Bronchial epithelial cell (primary cell): ENCODE results near the gene HNRNPA3. TPM values are rescaled to one million over a fixed set of nuclear protein-coding genes. Genes with fewer than 3 reads are reported as not detected.
A peak's percentile ranks its signal among the peaks of the same experiment; 100 is the strongest.
"Not testable (repeated sequence)": the region's sequence is repeated elsewhere in the genome, so short reads cannot be mapped to it uniquely, and the experiment has no call there.

Source experiments
- DNase-seq: peaks from one replicate; pipeline ENCODE4 v3.0.0-alpha.2; 2010; ENCODE audit warnings: low read depth
- FAIRE-seq: peaks from 2 replicates; lab custom pipeline; 2011; peaks lifted over from hg19 to GRCh38; lab: Jason Lieb, UNC
- H3K27me3 ChIP-seq: 2 replicates; pipeline ENCODE4 v1.5.1; 2011; ENCODE audit warnings: low read length; ENCODE audit not compliant: control insufficient read depth, insufficient read depth
- H3K36me3 ChIP-seq: 2 replicates; pipeline ENCODE4 v1.5.1; 2011; ENCODE audit warnings: low read length; ENCODE audit not compliant: control insufficient read depth, insufficient read depth
- H3K4me3 ChIP-seq: 2 replicates; pipeline ENCODE4 v1.5.1; 2011; ENCODE audit warnings: mild to moderate bottlenecking, low read depth, low read length, control low read depth
- CTCF ChIP-seq: IDR thresholded peaks from 2 replicates; pipeline ENCODE4 v1.5.1; 2011; ENCODE audit warnings: mild to moderate bottlenecking, moderate library complexity, low read length, control low read depth, inconsistent platforms; ENCODE audit not compliant: insufficient read depth, severe bottlenecking
- total RNA-seq: library from RNA; depleted of rRNA; stranded (reverse); fragments of >200 nt; gene quantifications from 2 replicates; pipeline ENCODE4 v1.2.1, GENCODE V29; 2014

Gene HNRNPA3
- total RNA-seq, 1 donor from 2014 or later, result 30.5 TPM

- no peaks in the 10 kb centered on the region for H3K27me3 ChIP-seq
- DNase-seq, result peak; percentile 87
- H3K36me3 ChIP-seq, result peaks cover 1% of the 10 kb centered on the region
- no peak for FAIRE-seq
- no peak overlapping the region for H3K4me3 ChIP-seq
- no peak for TF ChIP-seq CTCF
Measured at GRCh38 chr2:177265824-177266817, 53.5 kb downstream of the HNRNPA3 start.

- not testable (repeated sequence) for DNase-seq, H3K4me3 ChIP-seq, H3K27me3 ChIP-seq, H3K36me3 ChIP-seq, FAIRE-seq
Measured at GRCh38 chr2:177266955-177267354, 54.4 kb downstream of the HNRNPA3 start.

GRCh38 chr2:177268187-177268871 lies 55.7 kb downstream of the HNRNPA3 start:
- no peaks in the 10 kb centered on the region for H3K36me3 ChIP-seq
- FAIRE-seq, result no peak
- TF ChIP-seq CTCF, result no peak

GRCh38 chr2:177268901-177269300 lies 56.3 kb downstream of the HNRNPA3 start:
- TF ChIP-seq CTCF, result no peak
- FAIRE-seq, result no peak
- no peak overlapping the region for H3K4me3 ChIP-seq
- peak; percentile 84 for DNase-seq
- no peaks in the 10 kb centered on the region for H3K36me3 ChIP-seq
- no peaks in the 10 kb centered on the region for H3K27me3 ChIP-seq

More at GRCh38 chr2:177268187-177268871, 55.7 kb downstream of the HNRNPA3 start:
- H3K4me3 ChIP-seq, result no peak overlapping the region
- DNase-seq, result no peak
- no peaks in the 10 kb centered on the region for H3K27me3 ChIP-seq

GRCh38 chr2:177270531-177270930 lies 57.9 kb downstream of the HNRNPA3 start:
- no peak for TF ChIP-seq CTCF
- Histone ChIP-seq H3K36me3 (no peaks in the 10 kb centered on the region), H3K27me3 (no peaks in the 10 kb centered on the region), H3K4me3 (no peak overlapping the region)
- DNase-seq (peak; percentile 81), FAIRE-seq (no peak)

GRCh38 chr2:177271981-177272666 lies 59.5 kb downstream of the HNRNPA3 start:
- no peak overlapping the region for H3K4me3 ChIP-seq
- DNase-seq (no peak), FAIRE-seq (no peak)
- no peaks in the 10 kb centered on the region for H3K27me3 ChIP-seq
- H3K36me3 ChIP-seq, result no peaks in the 10 kb centered on the region
- TF ChIP-seq CTCF, result no peak
